ENCODE data around the gene ZNF541. TPM values are rescaled to one million over a fixed set of nuclear protein-coding genes. Genes with fewer than 3 reads are reported as not detected.

The ZNF541 gene
- total and polyA plus RNA-seq, 10 donors: 0.20 to 1.2 (median 0.46) TPM

DNA sequence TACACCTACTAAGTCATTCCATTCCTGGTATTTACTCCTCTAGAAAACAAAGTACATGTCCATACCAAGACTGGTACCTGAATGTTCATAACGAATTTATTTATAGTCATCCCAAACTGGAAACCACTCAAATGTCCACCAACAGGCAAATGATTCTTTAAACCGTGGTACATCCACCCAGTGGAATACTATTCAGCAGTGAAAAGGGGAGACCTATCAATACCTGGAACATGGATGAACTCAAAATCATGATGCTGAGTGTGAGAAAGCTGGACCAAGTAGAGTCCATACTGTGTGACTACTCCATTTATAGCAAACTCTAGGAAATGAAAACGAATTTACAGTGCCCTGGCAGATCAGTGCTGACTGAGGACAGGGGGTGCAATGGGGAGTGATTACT is 46.1 kb downstream of the ZNF541 start:
- Histone ChIP-seq H3K4me3 (no peak overlapping the region), H3K27ac (no peak overlapping the region), H3K4me1 (peaks cover 0 to 25% (median 18%) of the 10 kb centered on the region in 6 donors), H3K9me3 (no peaks in the 10 kb centered on the region), H3K36me3 (no peaks in the 10 kb centered on the region), H3K27me3 (replicated peaks in 1 of 7) (peaks cover 0 to 44% (median 6%) of the 10 kb centered on the region in 7 donors)
- WGBS, 5 donors: 78 to 89% (median 80%) methylated on average over 3 of the region's 3 CpGs
- intact Hi-C loops (cut with DNase I; ENCODE audit: low total_unique reads): no loop called here
- no peak for TF ChIP-seq POLR2AphosphoS5 (IDR thresholded peaks at IDR 0.05)
- TF ChIP-seq, protein P1, sequence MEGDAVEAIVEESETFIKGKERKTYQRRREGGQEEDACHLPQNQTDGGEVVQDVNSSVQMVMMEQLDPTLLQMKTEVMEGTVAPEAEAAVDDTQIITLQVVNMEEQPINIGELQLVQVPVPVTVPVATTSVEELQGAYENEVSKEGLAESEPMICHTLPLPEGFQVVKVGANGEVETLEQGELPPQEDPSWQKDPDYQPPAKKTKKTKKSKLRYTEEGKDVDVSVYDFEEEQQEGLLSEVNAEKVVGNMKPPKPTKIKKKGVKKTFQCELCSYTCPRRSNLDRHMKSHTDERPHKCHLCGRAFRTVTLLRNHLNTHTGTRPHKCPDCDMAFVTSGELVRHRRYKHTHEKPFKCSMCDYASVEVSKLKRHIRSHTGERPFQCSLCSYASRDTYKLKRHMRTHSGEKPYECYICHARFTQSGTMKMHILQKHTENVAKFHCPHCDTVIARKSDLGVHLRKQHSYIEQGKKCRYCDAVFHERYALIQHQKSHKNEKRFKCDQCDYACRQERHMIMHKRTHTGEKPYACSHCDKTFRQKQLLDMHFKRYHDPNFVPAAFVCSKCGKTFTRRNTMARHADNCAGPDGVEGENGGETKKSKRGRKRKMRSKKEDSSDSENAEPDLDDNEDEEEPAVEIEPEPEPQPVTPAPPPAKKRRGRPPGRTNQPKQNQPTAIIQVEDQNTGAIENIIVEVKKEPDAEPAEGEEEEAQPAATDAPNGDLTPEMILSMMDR (IDR thresholded peaks at IDR 0.05 in 8 of 11, conservative IDR thresholded peaks at IDR 0.05 in 3 of 11): no peak
- TF ChIP-seq POLR2A (IDR thresholded peaks at IDR 0.05): no peak
- DNase-seq: no peak

DNA sequence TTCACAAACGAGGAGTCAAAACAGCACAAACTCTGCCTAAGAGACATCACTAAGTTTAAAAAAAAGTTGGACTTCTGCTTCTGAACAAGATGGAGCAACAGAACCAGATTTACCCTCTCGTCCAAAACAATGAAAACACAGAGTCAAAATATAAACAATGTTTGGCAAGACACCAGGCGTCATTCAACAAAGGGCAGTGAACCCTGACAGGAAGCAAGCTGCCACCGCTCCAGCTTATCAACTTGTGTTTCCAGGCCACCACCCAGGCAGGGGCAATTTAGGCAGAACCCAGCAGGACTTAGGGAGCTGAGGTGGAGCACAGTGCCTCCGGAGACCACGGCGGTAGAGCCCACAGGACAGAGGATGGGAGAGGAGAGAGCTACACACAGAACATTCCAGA is 49.5 kb downstream of the ZNF541 start:
- DNase-seq: no peak
- intact Hi-C loops (cut with DNase I; ENCODE audit: low total_unique reads): no loop called here
- Histone ChIP-seq H3K27me3 (replicated peaks in 1 of 7) (peaks cover 0 to 61% (median 9%) of the 10 kb centered on the region in 7 donors), H3K4me3 (no peak overlapping the region), H3K4me1 (peaks cover 2 to 45% (median 25%) of the 10 kb centered on the region in 6 donors), H3K27ac (peak overlapping the region in 5 of 8 donors; percentile 13 to 67 (median 46)), H3K9me3 (no peaks in the 10 kb centered on the region), H3K36me3 (no peaks in the 10 kb centered on the region)
- WGBS, 5 donors: 29 to 44% (median 37%) methylated on average over 7 of the region's 7 CpGs
- TF ChIP-seq POLR2A (IDR thresholded peaks at IDR 0.05) (no peak), POLR2AphosphoS5 (IDR thresholded peaks at IDR 0.05) (peak in 2 of 3 donors; percentile 45 to 47)
- TF ChIP-seq, protein P1 (IDR thresholded peaks at IDR 0.05 in 8 of 11, conservative IDR thresholded peaks at IDR 0.05 in 3 of 11): no peak

Small RNA genes within 50 kb of the gene (small RNA-seq; reads per million reads assigned to genes)
- gene RN7SL322P: 0 reads per million in 4 donors

Other genes starting within 250 kb of the ZNF541 start
- 10 to 100 TPM; 24.7 to 55.7 (median 28.3) TPM for gene C5AR2, start 241.0 kb downstream of the ZNF541 start, total RNA-seq
- 1 to 10 TPM; 1.3 to 2.7 (median 1.5) TPM for gene C5AR2, start 241.0 kb downstream of the ZNF541 start, polyA plus RNA-seq
- gene DHX34, start 223.8 kb downstream of the ZNF541 start, total RNA-seq: 10 to 100 TPM; 19.5 to 34.8 (median 27.0) TPM
- gene DHX34, start 223.8 kb downstream of the ZNF541 start, polyA plus RNA-seq: 10 to 100 TPM in 2 of 3 donors, 1 to 10 TPM in 1; 8.4 to 18.5 (median 13.1) TPM
- 10 to 100 TPM in 1 of 7 donors, 1 to 10 TPM in 6; 4.3 to 10.4 (median 8.1) TPM for gene MEIS3, start 153.6 kb downstream of the ZNF541 start, total RNA-seq
- gene MEIS3, start 153.6 kb downstream of the ZNF541 start, polyA plus RNA-seq: 1 to 10 TPM; 5.0 to 6.7 (median 6.2) TPM
- gene SLC8A2, start 101.3 kb downstream of the ZNF541 start, total RNA-seq: not detected
- under 1 TPM in 2 of 3 donors, not detected in 1; 0.02 to 0.19 TPM for gene SLC8A2, start 101.3 kb downstream of the ZNF541 start, polyA plus RNA-seq
- gene KPTN, start 88.9 kb downstream of the ZNF541 start, total RNA-seq: 10 to 100 TPM in 2 of 7 donors, 1 to 10 TPM in 5; 3.9 to 12.4 (median 7.4) TPM
- 10 to 100 TPM; 15.0 to 36.3 (median 25.7) TPM for gene KPTN, start 88.9 kb downstream of the ZNF541 start, polyA plus RNA-seq
- 100 to 1,000 TPM in 3 of 7 donors, 10 to 100 TPM in 4; 85.8 to 171 (median 98.1) TPM for gene NAPA, start 58.1 kb downstream of the ZNF541 start, total RNA-seq
- gene NAPA, start 58.1 kb downstream of the ZNF541 start, polyA plus RNA-seq: 10 to 100 TPM; 51.3 to 64.1 (median 56.6) TPM
- 10 to 100 TPM; 10.9 to 21.8 (median 20.1) TPM for gene BICRA, start 36.0 kb upstream of the ZNF541 start, total RNA-seq
- gene BICRA, start 36.0 kb upstream of the ZNF541 start, polyA plus RNA-seq: 10 to 100 TPM in 1 of 3 donors, 1 to 10 TPM in 2; 2.2 to 10.2 (median 5.1) TPM
- gene EHD2, start 140.3 kb upstream of the ZNF541 start, total RNA-seq: 10 to 100 TPM; 48.9 to 87.7 (median 64.3) TPM
- gene EHD2, start 140.3 kb upstream of the ZNF541 start, polyA plus RNA-seq: 10 to 100 TPM in 2 of 3 donors, 1 to 10 TPM in 1; 6.9 to 18.4 (median 10.6) TPM
- 100 to 1,000 TPM; 280 to 442 (median 379) TPM for gene NOP53, start 172.4 kb upstream of the ZNF541 start, total RNA-seq
- 100 to 1,000 TPM; 709 to 858 (median 815) TPM for gene NOP53, start 172.4 kb upstream of the ZNF541 start, polyA plus RNA-seq
- gene SELENOW, start 205.6 kb upstream of the ZNF541 start, total RNA-seq: 100 to 1,000 TPM; 137 to 455 (median 301) TPM
- 100 to 1,000 TPM; 270 to 592 (median 358) TPM for gene SELENOW, start 205.6 kb upstream of the ZNF541 start, polyA plus RNA-seq
- gene TPRX1, start 231.4 kb upstream of the ZNF541 start, total RNA-seq: not detected
- not detected for gene TPRX1, start 231.4 kb upstream of the ZNF541 start, polyA plus RNA-seq
- under 1 TPM in 1 of 7 donors, not detected in 6; 0.09 TPM for gene CRX, start 248.8 kb upstream of the ZNF541 start, total RNA-seq
- not detected for gene CRX, start 248.8 kb upstream of the ZNF541 start, polyA plus RNA-seq